HG03342 (cell line): Measurements from ENCODE around the gene CCDC81.

ENCODE experiments used
- ATAC-seq: cut with Tn5 transposase; IDR thresholded peaks from one replicate; pipeline ENCODE4 v1.9.1; 2021; ENCODE audit warnings: mild to moderate bottlenecking, moderate library complexity; ENCODE audit not compliant: unreplicated experiment

Gene CCDC81

DNA sequence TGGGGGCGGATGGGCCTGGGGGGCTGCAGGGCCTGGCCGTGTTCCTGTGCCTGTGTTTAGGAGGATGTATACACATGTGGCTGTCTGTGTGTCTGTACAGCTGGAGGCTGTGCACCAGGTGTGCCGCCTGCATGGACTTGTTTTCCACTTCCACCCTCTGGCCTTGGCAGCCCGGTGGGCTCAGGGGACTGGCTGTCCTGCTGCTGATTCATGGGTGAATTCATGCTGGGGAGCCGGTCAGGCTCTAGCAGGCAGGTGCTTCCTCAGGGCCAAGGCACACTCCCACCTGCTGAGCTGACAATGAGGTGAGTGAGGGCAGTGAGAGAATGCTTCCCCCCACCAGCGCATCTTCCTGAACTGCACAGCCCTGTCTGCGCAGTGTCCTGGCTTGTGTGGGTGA lies 88.4 kb downstream of the CCDC81 start:
- no peak for ATAC-seq

DNA sequence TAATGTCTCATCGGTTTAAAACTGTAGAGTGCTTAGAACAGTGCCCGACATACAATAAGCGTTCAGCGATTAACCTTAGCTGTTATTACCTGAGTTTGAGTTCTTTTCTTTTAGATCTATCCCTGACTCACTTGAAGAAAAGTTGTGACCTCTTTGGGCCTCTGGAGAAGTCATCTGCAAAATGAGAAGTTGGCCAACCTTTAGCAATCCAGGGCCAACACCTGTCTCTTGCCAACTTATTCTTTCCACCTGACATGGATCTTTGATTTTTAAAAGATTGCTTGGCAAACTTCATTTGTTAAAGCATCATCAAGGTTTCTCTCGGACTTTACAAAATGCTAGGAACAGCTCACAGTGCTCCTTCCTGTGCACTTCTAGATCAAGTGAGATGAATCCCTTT lies 89.3 kb downstream of the CCDC81 start:
- no peak for ATAC-seq

DNA sequence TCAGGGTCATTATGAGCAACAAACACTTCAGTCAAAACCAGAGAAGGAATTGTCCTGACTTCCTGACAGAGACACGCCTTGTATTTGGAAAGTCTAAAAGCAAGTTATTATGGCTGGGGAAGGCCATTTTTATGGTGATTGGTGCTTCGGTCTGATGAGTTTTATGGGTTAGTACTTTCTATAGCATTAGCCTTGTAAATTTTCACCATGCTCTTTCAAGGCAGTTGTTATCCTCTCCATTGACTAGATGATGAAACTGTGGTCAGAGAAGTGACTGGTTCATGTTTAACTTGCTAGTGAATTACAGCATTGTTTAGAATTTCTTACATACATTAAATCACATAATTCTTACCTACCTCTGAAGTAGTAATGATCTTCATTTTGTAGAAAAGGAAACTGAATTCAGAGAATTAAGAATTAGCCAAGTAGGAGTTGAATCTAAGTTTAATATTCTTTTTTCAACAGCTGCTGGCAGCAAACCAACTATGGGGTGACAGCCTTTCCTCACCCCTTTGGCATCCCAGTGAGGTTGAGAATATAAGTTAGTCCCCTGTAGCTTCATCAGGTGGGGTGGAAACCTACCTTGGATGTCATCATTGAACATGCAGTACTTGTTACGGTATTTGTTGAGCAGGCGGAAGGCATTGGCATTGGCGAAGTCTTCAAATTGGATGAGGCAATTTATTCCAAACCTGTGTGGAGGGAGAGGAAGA lies 90.0 kb downstream of the CCDC81 start:
- no peak for ATAC-seq

DNA sequence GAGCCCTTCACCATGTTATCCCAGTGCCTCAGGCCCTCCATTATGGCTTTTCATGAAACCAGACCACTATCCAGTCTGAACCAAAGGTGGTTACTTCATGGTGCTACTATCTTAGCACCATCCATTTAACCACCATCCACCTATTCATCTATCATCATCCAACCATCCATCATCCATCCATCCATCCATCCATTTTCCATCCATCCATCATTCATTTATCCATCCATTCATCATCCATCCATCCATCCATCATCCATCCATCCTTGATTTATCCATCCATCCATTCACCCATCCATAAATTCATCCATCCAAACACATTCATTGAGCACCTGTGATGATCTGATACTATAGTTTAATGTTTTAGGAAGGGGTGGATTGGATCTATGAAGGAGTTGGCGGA lies 93.5 kb downstream of the CCDC81 start:
- no peak for ATAC-seq

DNA sequence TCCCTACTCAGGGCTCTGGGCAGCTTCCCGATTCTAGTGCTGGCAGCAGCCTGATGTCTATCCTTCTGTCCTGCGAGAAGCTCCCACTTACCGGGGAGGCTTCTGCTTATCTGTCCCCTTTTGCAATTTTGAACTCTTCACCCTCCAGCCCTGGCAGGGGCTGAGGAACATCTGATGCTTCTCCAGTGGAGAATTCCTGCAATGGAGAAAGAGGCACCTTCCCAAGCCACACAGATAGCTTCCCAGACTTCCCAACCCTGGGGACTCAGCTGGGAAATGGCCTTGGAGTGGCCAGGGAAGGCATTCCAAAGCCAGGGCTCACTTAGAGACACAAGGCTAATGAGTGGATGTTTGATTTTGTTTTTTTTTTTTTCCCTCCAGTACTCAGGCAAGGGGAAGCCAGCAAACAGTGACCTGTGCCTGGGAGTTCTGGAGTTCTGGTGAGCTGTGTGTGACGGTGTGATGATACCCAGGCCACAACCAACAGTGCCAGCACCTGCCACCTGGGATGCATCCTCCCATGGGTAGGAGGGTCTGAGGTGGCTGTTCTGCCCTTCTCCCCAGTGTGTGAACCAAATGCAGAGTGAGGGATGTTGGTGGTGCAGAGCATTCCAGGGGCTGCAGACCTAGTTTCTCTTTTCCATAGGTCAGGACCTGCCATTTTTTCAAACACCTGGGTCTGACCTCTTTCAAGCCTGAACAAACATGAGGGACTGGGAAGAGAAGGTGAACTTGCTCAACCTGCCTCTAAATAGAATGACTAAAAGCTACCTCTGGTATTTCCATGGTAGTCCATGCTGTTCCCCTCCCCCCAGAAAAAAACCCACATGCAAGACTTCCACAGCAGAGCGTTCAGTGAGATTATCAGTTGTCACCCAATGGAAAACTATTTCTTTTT lies 95.1 kb downstream of the CCDC81 start:
- no peak for ATAC-seq
